DMS 273 treated with DMSO at 0.1 percent for 48 hours (cell line): ENCODE results near the gene EIF2S3B.

Experiments used
- DNase-seq: peaks from one replicate; lab custom pipeline; 2025; lab: John Stamatoyannopoulos, UW

EIF2S3B gene

GRCh38 chr12:10554756-10555481 lies 49.2 kb downstream of the EIF2S3B start:
- no peak for DNase-seq

GRCh38 chr12:10557329-10557728 lies 51.6 kb downstream of the EIF2S3B start:
- DNase-seq = no peak

GRCh38 chr12:10557766-10558165 lies 52.1 kb downstream of the EIF2S3B start:
- DNase-seq = no peak
